Measurements from ENCODE around the gene KLHL36.

KLHL36 gene

DNA sequence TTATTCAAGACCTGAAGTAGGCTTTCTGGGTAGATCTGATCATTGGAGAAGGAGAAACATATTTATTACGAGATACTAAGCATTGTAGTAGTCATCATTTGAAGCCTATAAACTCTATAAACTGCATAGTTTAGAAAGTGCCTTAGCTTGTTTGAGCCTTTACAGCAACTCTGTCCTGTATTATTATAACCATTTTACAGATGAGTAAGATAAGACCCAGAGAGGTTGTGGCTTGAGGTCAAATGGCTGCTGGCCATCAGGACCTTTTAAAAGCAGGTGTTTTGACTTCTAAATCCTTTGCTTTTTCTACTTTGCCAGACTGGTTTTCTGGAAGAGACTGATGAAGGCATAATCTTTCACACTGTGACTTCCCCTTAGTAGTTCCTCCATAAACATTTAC lies 58.5 kb downstream of the KLHL36 start:
- Histone ChIP-seq H3K36me3 (peaks cover 18% of the 10 kb centered on the region), H3K4me1 (peaks cover 6% of the 10 kb centered on the region; the same call in 1 of the 2 replicates), H3K27me3 (no peaks in the 10 kb centered on the region), H3K4me3 (ENCODE audit: low read depth, low read length) (no peak overlapping the region), H3K9me3 (no peaks in the 10 kb centered on the region)
- TF ChIP-seq, protein P1, sequence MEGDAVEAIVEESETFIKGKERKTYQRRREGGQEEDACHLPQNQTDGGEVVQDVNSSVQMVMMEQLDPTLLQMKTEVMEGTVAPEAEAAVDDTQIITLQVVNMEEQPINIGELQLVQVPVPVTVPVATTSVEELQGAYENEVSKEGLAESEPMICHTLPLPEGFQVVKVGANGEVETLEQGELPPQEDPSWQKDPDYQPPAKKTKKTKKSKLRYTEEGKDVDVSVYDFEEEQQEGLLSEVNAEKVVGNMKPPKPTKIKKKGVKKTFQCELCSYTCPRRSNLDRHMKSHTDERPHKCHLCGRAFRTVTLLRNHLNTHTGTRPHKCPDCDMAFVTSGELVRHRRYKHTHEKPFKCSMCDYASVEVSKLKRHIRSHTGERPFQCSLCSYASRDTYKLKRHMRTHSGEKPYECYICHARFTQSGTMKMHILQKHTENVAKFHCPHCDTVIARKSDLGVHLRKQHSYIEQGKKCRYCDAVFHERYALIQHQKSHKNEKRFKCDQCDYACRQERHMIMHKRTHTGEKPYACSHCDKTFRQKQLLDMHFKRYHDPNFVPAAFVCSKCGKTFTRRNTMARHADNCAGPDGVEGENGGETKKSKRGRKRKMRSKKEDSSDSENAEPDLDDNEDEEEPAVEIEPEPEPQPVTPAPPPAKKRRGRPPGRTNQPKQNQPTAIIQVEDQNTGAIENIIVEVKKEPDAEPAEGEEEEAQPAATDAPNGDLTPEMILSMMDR (IDR thresholded peaks at IDR 0.05; ENCODE audit: low read depth, low read length), result no peak
- no peak for DNase-seq

DNA sequence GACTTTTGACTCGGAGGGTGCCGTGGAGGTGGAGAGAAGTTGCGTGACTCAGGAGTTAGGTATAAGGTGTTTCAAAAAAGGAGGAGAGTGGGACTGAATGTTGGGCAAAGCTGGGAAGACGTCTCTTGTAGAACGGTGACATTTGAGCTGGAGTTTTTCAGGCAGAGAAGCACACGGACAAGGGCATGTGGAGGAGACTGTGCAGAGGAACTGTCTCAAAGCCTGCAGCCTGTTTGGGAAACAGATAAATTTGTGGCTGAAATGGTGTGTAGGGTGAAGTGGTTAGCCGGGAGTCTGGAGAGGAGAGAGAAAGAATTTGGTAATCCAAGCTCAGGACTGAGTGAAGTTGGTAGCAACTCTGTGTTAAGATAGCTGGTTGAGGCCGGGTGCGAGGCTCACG lies 61.3 kb downstream of the KLHL36 start:
- Histone ChIP-seq H3K27me3 (no peaks in the 10 kb centered on the region), H3K4me1 (peaks cover 8% of the 10 kb centered on the region; the same call in 1 of the 2 replicates), H3K36me3 (peaks cover 18% of the 10 kb centered on the region), H3K9me3 (no peaks in the 10 kb centered on the region), H3K4me3 (ENCODE audit: low read depth, low read length) (no peak overlapping the region)
- DNase-seq, result no peak
- TF ChIP-seq, protein P1 (IDR thresholded peaks at IDR 0.05; ENCODE audit: low read depth, low read length), result no peak

DNA sequence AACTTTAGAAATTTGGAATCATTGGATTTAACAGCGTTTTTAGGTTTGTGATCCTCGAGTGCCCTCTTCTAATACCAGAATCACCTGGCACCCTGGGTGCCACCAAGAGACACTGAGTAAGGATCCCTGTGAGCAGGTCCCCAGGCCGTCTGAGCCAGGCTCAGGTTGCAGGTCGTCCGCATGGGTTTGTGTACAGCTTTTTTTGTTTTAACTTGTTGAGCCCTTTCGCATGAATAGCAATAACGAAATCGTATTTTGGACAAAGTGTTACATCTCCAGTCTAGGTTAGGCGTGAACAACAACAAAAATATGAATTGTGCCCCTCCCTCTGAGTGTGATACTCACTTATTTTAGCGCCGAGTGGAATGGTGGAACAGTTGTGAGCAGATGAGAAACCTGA lies 62.4 kb downstream of the KLHL36 start:
- Histone ChIP-seq H3K9me3 (no peaks in the 10 kb centered on the region), H3K27me3 (no peaks in the 10 kb centered on the region), H3K4me1 (peaks cover 8% of the 10 kb centered on the region; the same call in 1 of the 2 replicates), H3K36me3 (peaks cover 20% of the 10 kb centered on the region), H3K4me3 (ENCODE audit: low read depth, low read length) (no peak overlapping the region)
- DNase-seq, result no peak
- TF ChIP-seq, protein P1 (IDR thresholded peaks at IDR 0.05; ENCODE audit: low read depth, low read length), result no peak
